GM18951 (cell line): ENCODE measurements around the gene CDHR1.
"Not testable (repeated sequence)": the region's sequence is repeated elsewhere in the genome, so short reads cannot be mapped to it uniquely, and the experiment has no call there.

Experiments
- POLR2A ChIP-seq: IDR thresholded peaks from 4 replicates; pipeline ENCODE4 v1.6.1; 2011; ENCODE audit warnings: mild to moderate bottlenecking; ENCODE audit not compliant: insufficient read length, insufficient read depth; ENCODE audit errors: extremely low read depth
- in situ Hi-C: fragments of 300-500 bp; cut with MboI; formaldehyde crosslinking; loops from one replicate; pipeline ENCODE4 v1.12.0; 2022; ENCODE audit warnings: low sequenced_read_pairs, mixed read lengths, inconsistent platforms; ENCODE audit not compliant: unreplicated experiment

Gene CDHR1

DNA sequence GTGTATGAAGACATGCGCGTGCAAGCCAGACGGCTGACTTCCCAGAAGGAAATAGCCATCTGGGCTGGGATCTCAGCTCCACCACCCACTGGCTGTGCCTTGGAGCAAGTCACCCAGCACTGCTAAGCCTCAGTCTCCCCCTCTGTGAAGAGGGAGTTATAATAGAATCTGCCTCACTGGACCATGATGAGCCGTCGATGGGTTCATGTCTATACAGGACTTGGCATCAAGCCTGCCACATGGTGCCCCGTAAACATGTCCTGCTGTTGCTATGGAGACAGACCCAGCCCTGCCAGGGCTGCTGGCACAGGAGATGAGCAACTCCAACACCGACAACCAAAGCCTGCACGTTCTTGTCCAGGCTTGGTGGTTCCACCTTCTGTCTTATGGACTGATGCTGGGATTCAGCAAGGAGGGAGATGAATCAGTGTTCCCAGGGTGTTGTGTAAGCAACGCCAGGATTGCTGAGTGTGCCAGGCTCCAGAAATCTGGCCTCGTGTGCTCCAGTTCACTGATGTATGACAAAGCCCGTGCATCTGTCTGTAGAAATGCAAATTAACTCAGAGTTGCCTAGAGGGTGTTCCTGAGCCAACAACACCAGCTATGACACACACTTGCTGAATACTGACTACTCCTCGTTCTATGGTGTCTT is 15.2 kb upstream of the CDHR1 start:
- in situ Hi-C loops, result no loop called here
- no peak for TF ChIP-seq POLR2A

DNA sequence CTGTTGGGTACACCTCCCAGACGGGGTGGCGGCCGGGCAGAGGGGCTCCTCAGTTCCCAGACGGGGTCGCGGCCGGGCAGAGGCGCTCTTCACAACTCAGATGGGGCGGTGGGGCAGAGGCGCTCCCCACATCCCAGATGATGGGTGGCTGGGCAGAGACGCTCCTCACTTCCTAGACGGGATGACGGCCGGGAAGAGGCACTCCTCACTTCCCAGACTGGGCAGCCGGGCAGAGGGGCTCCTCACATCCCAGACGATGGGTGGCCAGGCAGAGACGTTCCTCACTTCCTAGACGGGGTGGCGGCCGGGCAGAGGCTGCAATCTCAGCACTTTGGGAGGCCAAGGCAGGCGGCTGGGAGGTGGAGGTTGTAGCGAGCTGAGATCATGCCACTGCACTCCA is 14.0 kb upstream of the CDHR1 start:
- in situ Hi-C loops, result not testable (repeated sequence)

DNA sequence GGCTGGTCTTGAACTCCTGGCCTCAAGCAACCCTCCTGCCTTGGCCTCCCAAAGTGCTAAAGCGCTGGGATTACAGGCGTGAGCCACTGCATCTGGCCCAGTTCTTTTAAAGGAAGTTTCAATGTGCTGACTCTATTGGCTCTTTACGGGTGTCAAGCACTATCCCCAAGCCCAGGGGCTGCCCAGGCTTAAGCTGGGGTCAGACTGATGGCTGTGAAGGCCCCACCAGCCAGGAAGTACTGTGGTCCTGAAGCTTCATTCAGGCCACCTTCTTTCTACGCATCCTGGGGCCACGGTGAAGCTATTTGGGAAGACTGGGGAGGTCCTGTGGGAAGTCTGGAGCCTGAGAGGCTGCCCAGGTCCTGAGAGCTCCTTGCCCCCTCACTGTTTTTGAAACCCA is 12.7 kb upstream of the CDHR1 start:
- no peak for TF ChIP-seq POLR2A
- in situ Hi-C loops, result no loop called here

DNA sequence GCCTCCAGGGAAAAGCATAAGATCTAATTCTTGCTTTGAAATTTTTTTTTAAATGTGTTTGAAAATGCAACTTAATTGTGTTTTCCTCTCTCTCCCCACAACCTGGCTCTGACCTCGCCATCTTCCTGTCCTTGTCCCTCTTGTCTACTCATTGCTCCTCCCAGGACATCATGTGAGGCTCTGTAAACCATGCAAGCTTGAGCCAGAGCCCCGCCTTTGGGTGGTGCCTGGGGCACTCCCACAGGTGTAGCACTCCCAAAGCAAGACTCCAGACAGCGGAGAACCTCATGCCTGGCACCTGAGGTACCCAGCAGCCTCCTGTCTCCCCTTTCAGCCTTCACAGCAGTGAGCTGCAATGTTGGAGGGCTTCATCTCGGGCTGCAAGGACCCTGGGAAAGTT is 9.8 kb upstream of the CDHR1 start:
- no peak for TF ChIP-seq POLR2A
- in situ Hi-C loops, result no loop called here

DNA sequence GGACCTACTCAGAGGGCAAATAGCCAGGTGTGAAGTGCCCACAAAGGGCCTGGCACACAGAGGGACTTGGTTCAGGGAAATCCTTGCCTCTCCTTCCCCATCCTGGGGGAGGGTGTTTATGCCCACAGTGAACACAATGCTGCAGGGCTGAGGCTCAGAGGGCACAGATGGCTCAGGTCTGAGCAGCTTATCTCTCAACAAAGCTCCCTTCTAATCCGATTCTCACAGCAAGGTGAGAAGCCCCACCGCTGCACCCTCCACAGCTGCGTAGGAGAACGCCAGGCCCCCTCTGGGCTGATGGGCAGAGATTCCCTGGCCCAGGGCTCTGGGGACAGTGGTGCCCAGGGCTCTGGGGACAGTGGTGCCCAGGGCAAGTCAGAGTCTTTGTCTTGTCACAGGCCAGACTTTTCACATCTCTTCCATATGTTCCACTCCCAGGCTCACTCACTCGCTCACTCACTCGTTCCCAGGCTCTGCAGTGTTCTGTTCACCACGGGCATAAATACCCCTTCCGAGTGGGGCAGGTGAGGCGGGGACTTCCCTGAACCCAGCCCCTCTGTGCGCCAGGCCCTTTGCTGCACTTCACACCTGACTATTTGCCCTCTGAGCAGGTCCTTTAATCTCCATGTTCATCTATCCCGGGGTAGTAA is 8.7 kb upstream of the CDHR1 start:
- in situ Hi-C loops, result no loop called here
- TF ChIP-seq POLR2A, result no peak

DNA sequence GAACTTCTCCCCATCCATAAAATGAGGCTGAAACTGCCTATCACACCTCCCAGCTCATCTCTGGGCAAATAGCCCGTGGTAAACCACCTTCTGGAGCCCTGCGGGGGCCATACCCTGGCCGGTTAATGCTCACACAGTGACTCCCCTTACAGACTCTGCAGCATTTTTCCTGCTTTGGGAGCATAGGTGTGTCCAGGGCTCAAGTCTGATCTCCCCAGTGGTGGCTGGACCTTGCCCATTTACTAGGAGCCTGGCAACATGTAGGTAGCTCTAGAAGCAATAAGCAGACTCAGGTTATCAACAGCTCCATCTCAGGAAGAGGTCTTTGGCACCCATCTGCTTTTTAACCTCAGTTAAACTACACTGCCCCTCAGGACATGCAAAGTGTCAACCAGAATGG is 5.5 kb upstream of the CDHR1 start:
- no peak for TF ChIP-seq POLR2A
- in situ Hi-C loops, result no loop called here

DNA sequence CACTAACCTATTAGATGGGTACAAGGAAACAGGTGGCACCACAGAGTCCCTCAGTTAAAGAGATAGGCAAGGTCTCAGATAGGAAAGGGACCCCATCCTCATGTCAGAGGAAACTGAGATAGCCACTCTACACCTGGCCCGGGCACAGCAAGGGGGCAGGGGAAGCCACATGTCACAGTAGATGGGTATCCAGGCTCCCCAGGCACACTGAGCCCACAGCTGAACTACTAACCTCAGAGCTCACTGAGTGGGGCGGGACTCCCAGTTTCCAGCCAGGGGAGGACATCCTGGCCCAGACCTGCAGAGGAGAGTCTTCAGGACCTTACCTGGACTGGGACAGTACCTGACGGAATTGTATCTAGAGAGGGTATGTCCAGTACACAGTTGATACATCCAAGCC is 3.7 kb upstream of the CDHR1 start:
- no peak for TF ChIP-seq POLR2A
- in situ Hi-C loops, result no loop called here

DNA sequence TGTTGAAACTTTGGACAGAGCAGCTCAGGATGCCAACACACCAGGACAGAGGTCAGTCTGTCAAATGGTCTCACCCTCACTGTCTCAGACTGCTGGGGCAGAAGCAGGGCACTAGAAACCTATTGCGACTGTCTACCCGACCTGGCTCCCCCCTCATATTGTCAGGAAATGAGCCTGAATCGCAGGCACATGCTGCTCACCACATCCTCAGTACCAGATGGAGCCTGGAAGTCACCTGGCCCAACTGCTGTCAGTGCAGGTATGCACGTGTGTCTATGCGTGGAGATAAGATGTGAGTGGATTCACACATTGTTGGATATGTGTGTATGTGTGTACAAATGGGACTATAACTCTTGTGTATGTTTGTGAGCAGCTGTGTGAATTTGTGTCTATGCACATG is 3.2 kb upstream of the CDHR1 start:
- in situ Hi-C loops, result no loop called here
- TF ChIP-seq POLR2A, result no peak

DNA sequence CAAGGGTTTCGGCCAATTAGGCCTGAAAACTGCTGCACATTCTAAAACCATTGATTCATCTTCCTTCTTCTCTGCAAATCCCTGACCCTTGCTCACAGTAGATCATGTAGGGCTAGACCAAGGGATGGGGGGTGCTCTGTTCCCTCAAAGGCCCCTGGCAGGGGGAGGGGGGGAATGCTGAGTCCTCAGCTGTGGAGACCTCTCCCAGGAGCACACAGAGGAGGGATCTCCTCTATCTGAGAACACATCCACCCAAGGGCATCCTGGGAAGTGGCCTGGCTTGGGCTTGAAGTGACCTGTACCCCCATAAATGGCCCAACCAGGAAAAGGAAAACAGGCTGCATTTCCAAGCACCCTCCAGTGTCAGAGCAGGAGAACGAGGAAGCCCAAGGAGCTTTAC is 1.0 kb upstream of the CDHR1 start:
- in situ Hi-C loops, result no loop called here
- no peak for TF ChIP-seq POLR2A

DNA sequence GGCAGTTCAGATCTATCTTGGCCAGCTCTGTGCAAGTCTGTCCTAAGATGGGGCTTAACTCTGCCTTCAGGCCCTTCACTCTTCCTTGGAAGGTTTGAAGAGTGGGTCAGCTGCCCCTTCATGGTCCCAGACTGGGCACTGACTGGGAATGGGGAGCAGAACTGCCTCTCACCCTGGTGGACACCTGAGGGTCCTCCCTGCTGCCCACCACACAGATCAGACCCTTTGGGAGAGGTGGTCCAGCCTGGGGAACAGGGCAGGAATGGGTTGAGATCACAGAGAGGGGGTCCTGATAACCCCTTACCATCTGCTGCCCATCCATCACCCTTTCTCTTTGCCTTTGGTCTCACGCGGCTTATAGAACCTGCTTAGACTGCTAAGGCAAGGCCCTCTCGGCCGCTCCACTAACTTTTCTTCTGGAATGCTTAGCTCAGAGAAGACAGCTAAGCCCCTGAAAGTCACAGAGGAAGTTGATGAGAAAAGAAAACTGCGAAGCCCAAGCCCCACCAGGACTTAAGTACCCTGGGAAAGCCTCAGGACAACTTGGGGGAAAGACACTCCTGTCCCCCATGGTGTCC is 402 bp upstream of the CDHR1 start:
- no peak for TF ChIP-seq POLR2A
- in situ Hi-C loops, result no loop called here

DNA sequence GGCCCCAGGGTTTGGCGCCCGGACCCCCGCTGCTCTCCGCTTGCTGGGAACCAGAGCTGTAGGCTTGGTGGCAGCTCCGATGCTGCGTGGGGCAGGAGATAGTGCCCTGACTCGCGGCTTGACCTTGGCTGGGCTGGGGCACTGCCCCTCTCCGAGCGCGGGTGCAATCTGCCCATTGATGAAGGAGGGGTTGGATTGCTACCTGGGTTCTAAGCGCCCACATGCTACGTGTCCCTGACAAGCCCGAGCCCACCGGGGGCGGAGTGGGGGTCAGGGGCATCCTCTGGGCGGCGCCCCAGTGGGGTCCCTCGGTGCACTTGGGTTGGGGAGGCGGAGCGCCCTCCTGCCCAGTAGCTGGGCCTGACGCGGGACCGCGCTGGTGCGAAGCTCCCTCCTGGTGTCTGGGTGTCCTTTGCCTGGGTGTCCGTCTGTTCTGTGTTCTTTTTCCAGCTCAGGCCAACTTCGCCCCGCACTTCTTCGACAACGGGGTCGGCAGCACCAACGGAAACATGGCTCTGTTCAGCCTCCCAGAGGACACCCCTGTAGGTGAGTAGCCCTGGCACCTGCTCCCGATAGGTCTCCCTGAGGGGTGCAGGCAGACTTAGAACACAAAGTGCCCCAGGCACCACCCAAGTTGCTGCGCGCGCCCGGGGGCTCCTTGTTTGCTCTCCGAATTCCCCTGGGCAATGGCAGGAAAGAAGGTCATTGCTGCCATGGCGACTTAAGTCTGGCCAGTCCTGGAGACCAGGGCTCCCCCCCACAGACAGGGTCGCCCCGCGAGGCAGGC is 900 bp downstream of the CDHR1 start:
- in situ Hi-C loops, result no loop called here
- TF ChIP-seq POLR2A, result no peak

DNA sequence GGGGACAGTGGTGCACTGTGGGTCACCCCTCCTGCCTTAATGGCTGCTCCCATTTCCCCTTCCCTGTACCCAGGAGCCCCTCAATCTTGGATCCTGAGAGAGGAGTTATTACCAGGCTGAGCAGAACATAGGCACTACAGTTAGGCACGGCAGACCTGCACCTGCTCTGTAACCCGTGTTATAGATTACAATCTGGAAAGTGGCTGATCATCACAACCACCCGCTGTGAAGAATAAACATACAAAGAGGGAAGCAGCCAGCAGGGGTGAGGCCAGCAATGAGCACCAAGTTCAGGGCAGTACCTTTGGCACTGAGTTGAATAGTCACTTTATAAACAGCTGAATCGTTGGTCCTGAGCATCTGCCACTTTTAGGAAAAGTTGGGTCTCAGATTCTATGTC is 1.7 kb downstream of the CDHR1 start:
- no peak for TF ChIP-seq POLR2A
- in situ Hi-C loops, result no loop called here

DNA sequence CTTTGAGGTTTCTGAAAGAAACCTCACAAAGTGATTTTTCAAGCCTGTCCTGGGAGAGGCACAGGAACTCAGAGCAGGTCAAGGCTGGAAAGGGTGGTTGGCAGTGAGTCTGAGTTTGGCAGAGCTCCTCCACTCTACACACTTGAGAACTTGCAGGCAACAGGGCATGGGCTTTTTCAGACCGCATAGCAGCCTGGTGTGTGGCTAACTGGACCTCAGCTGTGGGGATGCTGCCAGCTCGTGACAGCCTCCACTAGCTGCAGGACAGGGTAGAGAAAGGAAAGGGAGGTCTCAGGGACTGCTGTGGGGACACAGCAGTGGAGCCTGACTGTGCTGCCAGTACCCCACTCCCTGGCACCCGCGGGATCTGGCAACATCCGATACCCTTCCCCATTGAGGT is 2.6 kb downstream of the CDHR1 start:
- in situ Hi-C loops, result no loop called here

DNA sequence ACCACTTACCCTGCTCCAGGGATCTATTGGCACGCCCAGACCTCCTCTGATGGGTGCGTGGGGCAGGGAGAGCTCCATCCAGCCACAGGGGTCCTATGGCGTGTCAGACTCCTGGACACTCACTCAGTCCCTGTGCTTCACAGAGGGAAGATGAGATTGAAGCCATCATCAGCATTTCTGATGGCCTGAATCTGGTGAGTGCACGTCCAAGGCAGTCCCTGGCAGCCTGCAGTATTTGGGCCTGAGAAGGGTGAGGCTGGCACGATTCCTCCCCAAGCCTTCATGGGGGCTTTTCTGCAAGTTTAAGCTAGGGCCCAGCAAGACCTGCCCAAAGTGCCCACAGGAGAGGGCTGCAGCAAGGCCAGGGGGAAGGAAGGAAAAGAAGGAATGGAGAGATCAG is 3.3 kb downstream of the CDHR1 start:
- in situ Hi-C loops, result no loop called here

More for the DNA sequence above, 2.6 kb downstream of the CDHR1 start:
- no peak for TF ChIP-seq POLR2A

More for the DNA sequence above, 3.3 kb downstream of the CDHR1 start:
- no peak for TF ChIP-seq POLR2A
